Measurements from ENCODE around the gene YWHAB. TPM values are rescaled to one million over a fixed set of nuclear protein-coding genes. Genes with fewer than 3 reads are reported as not detected.
A peak's percentile ranks its signal among the peaks of the same experiment; 100 is the strongest.

Gene YWHAB
- total and polyA plus RNA-seq, 2 experiments from 2014 or later: 89.5 to 169 TPM

DNA sequence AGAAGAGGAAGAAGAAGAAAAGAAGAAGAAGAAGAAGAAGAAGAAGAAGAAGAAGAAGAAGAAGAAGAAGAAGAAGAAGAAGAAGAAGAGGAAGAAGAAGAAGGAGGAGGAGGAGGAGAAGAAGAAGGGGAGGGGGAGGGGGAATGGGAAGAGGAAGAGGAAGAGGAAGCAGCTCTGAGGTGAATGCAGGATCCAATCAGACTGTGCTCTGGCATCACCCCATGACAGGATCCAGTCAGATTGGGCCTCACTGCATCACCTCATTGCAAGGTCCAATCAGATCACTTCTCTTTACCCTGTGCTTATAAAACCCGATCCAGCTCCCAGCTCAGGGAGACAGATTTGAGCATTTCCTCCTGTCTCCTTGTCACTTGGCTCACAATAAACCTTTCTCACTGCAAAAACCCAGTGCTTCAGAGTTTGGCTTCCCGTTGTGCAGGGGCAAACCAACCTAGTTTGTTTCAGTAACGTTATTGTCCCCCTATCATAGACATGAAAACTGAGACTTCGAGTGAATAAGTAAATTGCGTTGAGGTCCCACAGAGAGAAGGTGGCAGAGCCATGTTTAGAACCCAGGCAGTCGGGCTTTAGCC lies 28.6 kb upstream of the YWHAB start:
- no peaks in the 10 kb centered on the region for H3K36me3 ChIP-seq (replicated peaks; ENCODE audit: insufficient read depth, low read depth)
- peaks cover 9% of the 10 kb centered on the region for H3K4me1 ChIP-seq (ENCODE audit: insufficient read depth)
- peak overlapping the region; percentile 64 for H3K27ac ChIP-seq
- no peak overlapping the region for H3K4me3 ChIP-seq
- H3K9me2 ChIP-seq (replicated peaks; ENCODE audit: insufficient read depth): no peaks in the 10 kb centered on the region
- H4K20me1 ChIP-seq (ENCODE audit: insufficient read depth, poor library complexity, severe bottlenecking): no peaks in the 10 kb centered on the region
- no peak for DNase-seq (ENCODE audit: low spot score)
- 92% methylated on average over 6 of the region's 6 CpGs for WGBS (ENCODE audit: low lambda C conversion rate, missing lambda C conversion rate)
- H3K79me2 ChIP-seq: no peaks in the 10 kb centered on the region
- H3K4me2 ChIP-seq: no peak overlapping the region
- TF ChIP-seq, protein P1, sequence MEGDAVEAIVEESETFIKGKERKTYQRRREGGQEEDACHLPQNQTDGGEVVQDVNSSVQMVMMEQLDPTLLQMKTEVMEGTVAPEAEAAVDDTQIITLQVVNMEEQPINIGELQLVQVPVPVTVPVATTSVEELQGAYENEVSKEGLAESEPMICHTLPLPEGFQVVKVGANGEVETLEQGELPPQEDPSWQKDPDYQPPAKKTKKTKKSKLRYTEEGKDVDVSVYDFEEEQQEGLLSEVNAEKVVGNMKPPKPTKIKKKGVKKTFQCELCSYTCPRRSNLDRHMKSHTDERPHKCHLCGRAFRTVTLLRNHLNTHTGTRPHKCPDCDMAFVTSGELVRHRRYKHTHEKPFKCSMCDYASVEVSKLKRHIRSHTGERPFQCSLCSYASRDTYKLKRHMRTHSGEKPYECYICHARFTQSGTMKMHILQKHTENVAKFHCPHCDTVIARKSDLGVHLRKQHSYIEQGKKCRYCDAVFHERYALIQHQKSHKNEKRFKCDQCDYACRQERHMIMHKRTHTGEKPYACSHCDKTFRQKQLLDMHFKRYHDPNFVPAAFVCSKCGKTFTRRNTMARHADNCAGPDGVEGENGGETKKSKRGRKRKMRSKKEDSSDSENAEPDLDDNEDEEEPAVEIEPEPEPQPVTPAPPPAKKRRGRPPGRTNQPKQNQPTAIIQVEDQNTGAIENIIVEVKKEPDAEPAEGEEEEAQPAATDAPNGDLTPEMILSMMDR (IDR thresholded peaks at IDR 0.05; ENCODE audit: poor library complexity): no peak
- no peak for TF ChIP-seq EZH2 (IDR thresholded peaks at IDR 0.05; ENCODE audit: borderline replicate concordance)
- no peak for TF ChIP-seq EZH2phosphoT487 (IDR thresholded peaks at IDR 0.05; ENCODE audit: low read depth, severe bottlenecking, unreplicated experiment)
- H3K27me3 ChIP-seq: no peaks in the 10 kb centered on the region
- H2AFZ ChIP-seq: no peak overlapping the region
- no peaks in the 10 kb centered on the region for H3K9me3 ChIP-seq (ENCODE audit: low read depth)

DNA sequence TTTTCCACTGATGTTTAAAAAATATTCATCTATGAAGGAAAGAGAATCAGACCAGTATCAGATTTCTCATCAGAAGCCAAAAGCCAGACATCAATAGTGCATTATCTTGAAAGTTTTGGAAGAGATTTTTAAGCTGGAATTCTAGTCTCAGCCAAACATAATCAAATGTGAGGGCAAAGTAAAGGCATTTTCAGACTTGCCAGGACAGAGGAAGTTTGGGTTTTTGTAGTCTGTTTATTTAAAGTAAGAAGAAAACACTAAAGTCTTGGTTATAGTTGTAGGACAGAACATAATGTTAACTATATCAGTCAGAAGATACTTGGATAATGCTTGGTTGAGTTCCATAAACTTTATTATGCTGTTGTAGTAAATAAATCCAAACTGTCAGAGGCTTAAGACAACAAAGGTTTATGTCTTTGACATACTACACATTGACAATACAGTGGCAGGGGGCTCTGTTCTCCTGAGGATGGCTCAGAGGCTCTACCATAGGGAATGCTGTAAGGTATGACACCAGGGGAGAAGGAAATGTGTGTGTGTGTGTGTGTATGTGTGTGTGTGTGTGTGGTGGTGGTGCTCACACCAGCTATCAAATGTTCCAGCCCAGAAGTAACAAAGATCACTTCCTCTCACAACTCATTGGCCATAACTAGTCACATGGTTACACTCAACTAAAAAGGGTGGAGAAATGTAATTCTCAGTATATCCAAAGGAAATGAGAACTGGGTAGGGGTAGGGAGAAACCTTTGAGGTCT lies 26.7 kb upstream of the YWHAB start:
- Histone ChIP-seq H3K9me3 (ENCODE audit: low read depth) (no peaks in the 10 kb centered on the region), H3K4me1 (ENCODE audit: insufficient read depth) (peaks cover 22% of the 10 kb centered on the region), H3K27ac (no peak overlapping the region), H3K27me3 (no peaks in the 10 kb centered on the region), H3K4me2 (no peak overlapping the region), H2AFZ (no peak overlapping the region), H3K4me3 (no peak overlapping the region), H3K36me3 (replicated peaks; ENCODE audit: insufficient read depth, low read depth) (no peaks in the 10 kb centered on the region), H3K9me2 (replicated peaks; ENCODE audit: insufficient read depth) (no peaks in the 10 kb centered on the region), H3K79me2 (no peaks in the 10 kb centered on the region), H4K20me1 (ENCODE audit: insufficient read depth, poor library complexity, severe bottlenecking) (no peaks in the 10 kb centered on the region)
- TF ChIP-seq EZH2phosphoT487 (IDR thresholded peaks at IDR 0.05; ENCODE audit: low read depth, severe bottlenecking, unreplicated experiment) (no peak), EZH2 (IDR thresholded peaks at IDR 0.05; ENCODE audit: borderline replicate concordance) (no peak)
- TF ChIP-seq, protein P1 (IDR thresholded peaks at IDR 0.05; ENCODE audit: poor library complexity): no peak
- no peak for DNase-seq (ENCODE audit: low spot score)

DNA sequence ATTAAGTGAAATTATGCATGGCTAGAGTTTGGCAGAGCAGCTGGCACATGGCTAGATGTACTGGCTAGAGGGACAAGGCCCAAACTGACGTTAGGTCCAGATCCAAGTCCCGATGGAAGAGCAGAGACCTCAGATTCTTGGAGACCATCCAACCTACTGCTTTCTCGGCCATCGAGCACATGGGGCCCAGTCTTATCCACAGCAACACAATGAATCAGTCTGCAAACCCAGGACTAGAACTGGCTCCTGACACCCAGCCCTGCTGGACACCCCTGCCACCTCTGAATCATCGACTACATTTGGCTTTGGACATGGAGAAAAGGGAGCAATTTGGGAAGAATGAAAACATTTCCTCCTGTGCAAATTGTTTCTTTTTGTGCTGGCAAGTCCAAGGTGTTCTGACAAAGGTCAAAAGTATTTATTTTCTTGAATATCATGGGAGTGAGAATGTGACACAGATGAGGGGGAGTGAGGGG lies 23.9 kb upstream of the YWHAB start:
- H3K4me2 ChIP-seq: no peak overlapping the region
- H4K20me1 ChIP-seq (ENCODE audit: insufficient read depth, poor library complexity, severe bottlenecking): no peaks in the 10 kb centered on the region
- no peak overlapping the region for H3K4me3 ChIP-seq
- no peaks in the 10 kb centered on the region for H3K9me2 ChIP-seq (replicated peaks; ENCODE audit: insufficient read depth)
- peaks cover 22% of the 10 kb centered on the region for H3K4me1 ChIP-seq (ENCODE audit: insufficient read depth)
- DNase-seq (ENCODE audit: low spot score): no peak
- H3K9me3 ChIP-seq (ENCODE audit: low read depth): no peaks in the 10 kb centered on the region
- no peaks in the 10 kb centered on the region for H3K79me2 ChIP-seq
- TF ChIP-seq, protein P1 (IDR thresholded peaks at IDR 0.05; ENCODE audit: poor library complexity): no peak
- TF ChIP-seq EZH2 (IDR thresholded peaks at IDR 0.05; ENCODE audit: borderline replicate concordance) (no peak), EZH2phosphoT487 (IDR thresholded peaks at IDR 0.05; ENCODE audit: low read depth, severe bottlenecking, unreplicated experiment) (no peak)
- H3K36me3 ChIP-seq (replicated peaks; ENCODE audit: insufficient read depth, low read depth): no peaks in the 10 kb centered on the region
- H2AFZ ChIP-seq: no peak overlapping the region
- no peaks in the 10 kb centered on the region for H3K27me3 ChIP-seq
- 65% methylated on average over 5 of the region's 5 CpGs for WGBS (ENCODE audit: low lambda C conversion rate, missing lambda C conversion rate)
- peak overlapping the region; percentile 61 for H3K27ac ChIP-seq

All from hepatocyte (in vitro differentiated cells).